ENCODE measurements around the gene SLC34A1.

DNA sequence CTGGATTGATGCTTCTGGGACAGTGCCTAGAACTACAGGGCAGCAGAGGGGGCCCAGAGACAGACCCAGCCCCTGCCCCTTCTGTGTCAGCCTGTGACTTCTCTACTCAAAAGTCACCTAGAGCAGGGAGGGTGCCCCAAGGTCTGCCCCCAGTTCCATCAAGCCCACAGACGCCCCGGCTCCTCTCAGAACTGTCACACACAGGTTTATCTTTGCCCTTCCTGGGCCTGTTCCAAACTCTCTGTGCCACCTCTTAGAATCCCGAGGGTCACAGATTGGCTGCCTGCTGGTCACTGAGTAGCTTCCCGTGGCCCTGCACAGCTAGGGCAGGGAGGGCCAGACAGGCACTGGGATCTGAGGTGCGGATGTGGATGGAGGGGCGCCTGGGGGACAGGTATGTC is 24.8 kb upstream of the SLC34A1 start:
- TF ChIP-seq CTCF (IDR thresholded peaks at IDR 0.05; ENCODE audit: low read length) (no peak), EZH2 (optimal IDR thresholded peaks at IDR 0.05; ENCODE audit: low read depth, low read length) (no peak)

Measured in MM.1S (cell line).